WTC11 (cell line): ENCODE data around the gene NR0B1. TPM values are rescaled to one million over a fixed set of nuclear protein-coding genes. Genes with fewer than 3 reads are reported as not detected.

Experiments used
- ATAC-seq: fragments of 200-7000 bp; cut with Tn5 transposase; 2 replicates; pipeline ENCODE4 v1.10.0; 2021; ENCODE audit warnings: mild to moderate bottlenecking, moderate library complexity
- CTCF ChIA-PET: fragments of 300-600 bp; sonication (Branson Sonifier 250); formaldehyde crosslinking; loops from one replicate; lab custom pipeline; 2021; ENCODE audit warnings: antibody characterized with exemption; lab: Charles Lee
- POLR2A ChIA-PET: fragments of 350-600 bp; sonication (Branson Sonifier 250); formaldehyde crosslinking; loops from one replicate; lab custom pipeline; 2021; ENCODE audit warnings: antibody characterized with exemption; lab: Charles Lee
- DNase-seq: peaks from one replicate; pipeline ENCODE4 v3.0.0; 2021; ENCODE audit warnings: low spot score
- H3K27ac Mint-ChIP-seq: 2 replicates; pipeline ENCODE4 v1.8.0; 2021; ENCODE audit warnings: mixed read lengths
- H3K27me3 Mint-ChIP-seq: 2 replicates; pipeline ENCODE4 v1.8.0; 2021; ENCODE audit warnings: low read depth, mild to moderate bottlenecking, moderate library complexity, mixed read lengths
- H3K36me3 Mint-ChIP-seq: 2 replicates; pipeline ENCODE4 v1.8.0; 2021; ENCODE audit warnings: mixed read lengths
- H3K4me1 Mint-ChIP-seq: 2 replicates; pipeline ENCODE4 v1.8.0; 2022; ENCODE audit warnings: mixed read lengths
- H3K4me3 Mint-ChIP-seq: 2 replicates; pipeline ENCODE4 v1.8.0; 2021; ENCODE audit warnings: mild to moderate bottlenecking, moderate library complexity, mixed read lengths
- H3K9me3 Mint-ChIP-seq: 2 replicates; pipeline ENCODE4 v1.8.0; 2021; ENCODE audit warnings: mixed read lengths
- CTCF ChIP-seq: fragments of 200-600 bp; IDR thresholded peaks from 2 replicates; pipeline ENCODE4 v1.8.0; 2022; ENCODE audit warnings: antibody characterized with exemption
- FOXJ3 ChIP-seq: sonication (generic); formaldehyde crosslinking; IDR thresholded peaks from 2 replicates; pipeline ENCODE4 v1.9.0; 2021; ENCODE audit warnings: missing genetic modification reagents, mild to moderate bottlenecking, borderline replicate concordance
- FOXP4 ChIP-seq: sonication (generic); formaldehyde crosslinking; IDR thresholded peaks from 2 replicates; pipeline ENCODE4 v1.8.0; 2022; ENCODE audit warnings: mild to moderate bottlenecking, missing genetic modification reagents
- GABPB1 ChIP-seq: sonication (generic); formaldehyde crosslinking; IDR thresholded peaks from 2 replicates; pipeline ENCODE4 v1.8.1; 2023; ENCODE audit warnings: mild to moderate bottlenecking, missing genetic modification reagents
- KAT7 ChIP-seq: sonication (generic); formaldehyde crosslinking; IDR thresholded peaks from 2 replicates; pipeline ENCODE4 v1.8.1; 2023; ENCODE audit warnings: missing genetic modification reagents, mild to moderate bottlenecking, borderline replicate concordance
- NFATC4 ChIP-seq: fragments of 250-450 bp; sonication (Bioruptor Pico); IDR thresholded peaks from 2 replicates; pipeline ENCODE4 v1.9.0; 2021; ENCODE audit warnings: mild to moderate bottlenecking
- NR1H2 ChIP-seq: sonication (generic); formaldehyde crosslinking; IDR thresholded peaks from 2 replicates; pipeline ENCODE4 v1.9.0; 2021; ENCODE audit warnings: mild to moderate bottlenecking, moderate library complexity, missing genetic modification reagents
- RELA ChIP-seq: sonication (generic); formaldehyde crosslinking; IDR thresholded peaks from 2 replicates; pipeline ENCODE4 v1.8.1; 2022; ENCODE audit warnings: missing genetic modification reagents, mild to moderate bottlenecking, borderline replicate concordance
- SMAD3 ChIP-seq: sonication (generic); formaldehyde crosslinking; IDR thresholded peaks from 2 replicates; pipeline ENCODE4 v1.8.0; 2022; ENCODE audit warnings: missing genetic modification reagents, mild to moderate bottlenecking, borderline replicate concordance
- SP1 ChIP-seq: sonication (generic); formaldehyde crosslinking; conservative IDR thresholded peaks from 2 replicates; pipeline ENCODE4 v1.8.1; 2022; ENCODE audit warnings: missing genetic modification reagents
- TCF7 ChIP-seq: sonication (generic); formaldehyde crosslinking; IDR thresholded peaks from 2 replicates; pipeline ENCODE4 v1.8.0; 2022; ENCODE audit warnings: mild to moderate bottlenecking, low read depth, missing genetic modification reagents, moderate library complexity
- TEAD1 ChIP-seq: sonication (generic); formaldehyde crosslinking; IDR thresholded peaks from 2 replicates; pipeline ENCODE4 v1.8.0; 2022; ENCODE audit warnings: mild to moderate bottlenecking, missing genetic modification reagents
- TP53 ChIP-seq: sonication (generic); formaldehyde crosslinking; IDR thresholded peaks from 2 replicates; pipeline ENCODE4 v1.8.1; 2023; ENCODE audit warnings: mild to moderate bottlenecking, missing genetic modification reagents
- ZBTB21 ChIP-seq: sonication (generic); formaldehyde crosslinking; IDR thresholded peaks from 2 replicates; pipeline ENCODE4 v1.8.1; 2023; ENCODE audit warnings: mild to moderate bottlenecking, missing genetic modification reagents, borderline replicate concordance
- ZBTB43 ChIP-seq: sonication (generic); formaldehyde crosslinking; IDR thresholded peaks from 2 replicates; pipeline ENCODE4 v1.8.1; 2023; ENCODE audit warnings: mild to moderate bottlenecking, missing genetic modification reagents
- ZNF423 ChIP-seq: fragments of 250-450 bp; sonication (Bioruptor Pico); IDR thresholded peaks from 2 replicates; pipeline ENCODE4 v2.1.2; 2022; ENCODE audit warnings: mild to moderate bottlenecking, moderate library complexity
- ZNF512 ChIP-seq: sonication (generic); formaldehyde crosslinking; IDR thresholded peaks from 2 replicates; pipeline ENCODE4 v1.8.1; 2022; ENCODE audit warnings: missing genetic modification reagents, borderline replicate concordance
- total RNA-seq: library from RNA; stranded (reverse); gene quantifications from 3 replicates; pipeline ENCODE4 v1.2.3, GENCODE V29; 2021
- TF ChIP-seq, protein P1 (sequence below): fragments of 250-450 bp; sonication (Bioruptor Pico); IDR thresholded peaks from 2 replicates; pipeline ENCODE4 v1.9.0; 2021; ENCODE audit warnings: mild to moderate bottlenecking
- TF ChIP-seq, protein P2 (sequence below): fragments of 250-450 bp; sonication (Bioruptor Pico); IDR thresholded peaks from 2 replicates; pipeline ENCODE4 v1.9.0; 2021; ENCODE audit warnings: moderate library complexity, mild to moderate bottlenecking, inconsistent platforms, borderline replicate concordance
- TF ChIP-seq, protein P3 (sequence below): fragments of 250-450 bp; sonication (Bioruptor Pico); IDR thresholded peaks from 2 replicates; pipeline ENCODE4 v1.8.0; 2021; ENCODE audit warnings: mild to moderate bottlenecking

The NR0B1 gene
- total RNA-seq, 1 experiment from 2014 or later: 0.20 TPM

DNA sequence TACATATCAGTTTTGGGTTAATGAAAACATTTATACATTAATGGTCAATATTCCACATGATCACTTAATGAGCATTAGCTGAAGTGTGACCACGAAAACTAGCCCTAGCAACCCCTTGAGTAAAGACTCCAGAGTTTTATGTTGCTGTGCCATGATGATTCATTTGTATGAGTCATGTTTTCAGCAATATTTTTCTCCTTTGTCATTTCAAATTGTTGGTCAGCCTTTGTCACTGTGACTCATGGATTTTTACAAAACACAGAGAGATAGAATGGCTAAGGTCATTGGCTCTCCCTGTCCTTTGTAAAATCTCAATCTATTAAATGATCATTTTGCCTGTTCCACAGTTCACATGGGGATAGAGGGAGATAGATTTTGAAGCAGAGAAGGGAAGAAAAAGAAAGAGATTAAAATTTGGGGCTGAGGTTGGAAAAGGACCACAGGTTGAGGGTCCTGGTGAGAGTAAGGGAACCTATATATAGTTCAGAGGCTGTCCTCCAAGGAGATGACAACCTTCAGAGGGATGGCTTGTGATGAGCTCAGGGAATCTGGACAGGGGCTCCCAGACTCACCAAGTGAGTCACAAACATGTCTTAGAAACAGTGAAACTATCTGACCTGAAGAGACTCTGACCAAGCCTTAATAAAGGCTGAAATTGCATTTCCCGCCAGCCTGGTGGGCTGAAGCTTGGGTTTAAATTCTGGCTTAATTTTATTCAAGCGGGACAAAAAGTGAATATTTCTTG lies 25.6 kb downstream of the NR0B1 start (continued):
- TF ChIP-seq CTCF: no peak
- TF ChIP-seq FOXJ3: no peak
- TF ChIP-seq, protein P1, sequence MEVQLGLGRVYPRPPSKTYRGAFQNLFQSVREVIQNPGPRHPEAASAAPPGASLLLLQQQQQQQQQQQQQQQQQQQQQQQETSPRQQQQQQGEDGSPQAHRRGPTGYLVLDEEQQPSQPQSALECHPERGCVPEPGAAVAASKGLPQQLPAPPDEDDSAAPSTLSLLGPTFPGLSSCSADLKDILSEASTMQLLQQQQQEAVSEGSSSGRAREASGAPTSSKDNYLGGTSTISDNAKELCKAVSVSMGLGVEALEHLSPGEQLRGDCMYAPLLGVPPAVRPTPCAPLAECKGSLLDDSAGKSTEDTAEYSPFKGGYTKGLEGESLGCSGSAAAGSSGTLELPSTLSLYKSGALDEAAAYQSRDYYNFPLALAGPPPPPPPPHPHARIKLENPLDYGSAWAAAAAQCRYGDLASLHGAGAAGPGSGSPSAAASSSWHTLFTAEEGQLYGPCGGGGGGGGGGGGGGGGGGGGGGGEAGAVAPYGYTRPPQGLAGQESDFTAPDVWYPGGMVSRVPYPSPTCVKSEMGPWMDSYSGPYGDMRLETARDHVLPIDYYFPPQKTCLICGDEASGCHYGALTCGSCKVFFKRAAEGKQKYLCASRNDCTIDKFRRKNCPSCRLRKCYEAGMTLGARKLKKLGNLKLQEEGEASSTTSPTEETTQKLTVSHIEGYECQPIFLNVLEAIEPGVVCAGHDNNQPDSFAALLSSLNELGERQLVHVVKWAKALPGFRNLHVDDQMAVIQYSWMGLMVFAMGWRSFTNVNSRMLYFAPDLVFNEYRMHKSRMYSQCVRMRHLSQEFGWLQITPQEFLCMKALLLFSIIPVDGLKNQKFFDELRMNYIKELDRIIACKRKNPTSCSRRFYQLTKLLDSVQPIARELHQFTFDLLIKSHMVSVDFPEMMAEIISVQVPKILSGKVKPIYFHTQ: no peak
- TF ChIP-seq TEAD1 (CRISPR knock-in tag): no peak

DNA sequence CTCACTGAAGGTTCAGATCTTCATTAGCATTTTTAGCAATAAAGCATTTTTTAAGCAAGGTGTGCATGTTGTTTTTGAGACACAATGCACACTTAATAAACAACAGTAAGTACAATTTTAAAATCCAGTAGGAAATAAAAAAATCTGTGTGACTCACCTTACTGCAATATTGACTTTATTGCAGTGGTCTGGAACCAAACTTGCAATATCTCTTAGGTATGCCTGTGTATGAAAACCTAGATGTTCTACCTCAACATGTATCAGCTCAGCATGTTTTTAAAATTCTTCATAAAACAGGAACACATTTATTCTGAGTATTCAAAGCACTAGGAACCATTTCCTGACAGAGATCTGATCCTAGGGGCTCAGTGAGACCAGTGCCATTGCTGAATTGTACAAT lies 26.7 kb downstream of the NR0B1 start:
- H3K4me1 Mint-ChIP-seq: no peaks in the 10 kb centered on the region
- H3K4me3 Mint-ChIP-seq: no peak overlapping the region
- ChIA-PET POLR2A (no interaction called here), CTCF (no interaction called here)
- DNase-seq (no peak), ATAC-seq (no peak)
- no peaks in the 10 kb centered on the region for H3K36me3 Mint-ChIP-seq
- H3K27ac Mint-ChIP-seq: no peak overlapping the region
- no peaks in the 10 kb centered on the region for H3K9me3 Mint-ChIP-seq
- no peaks in the 10 kb centered on the region for H3K27me3 Mint-ChIP-seq
- TF ChIP-seq SMAD3 (CRISPR knock-in tag): no peak
- no peak for TF ChIP-seq ZBTB43 (CRISPR knock-in tag)
- no peak for TF ChIP-seq GABPB1 (CRISPR knock-in tag)
- no peak for TF ChIP-seq FOXP4 (CRISPR knock-in tag)
- TF ChIP-seq TP53 (CRISPR knock-in tag): no peak

- peaks cover under 1% of the 10 kb centered on the region; the same call in 1 of the 2 replicates for H3K4me1 Mint-ChIP-seq
- H3K9me3 Mint-ChIP-seq: no peaks in the 10 kb centered on the region
- H3K4me3 Mint-ChIP-seq: no peak overlapping the region
- POLR2A ChIA-PET: no interaction called here
- H3K36me3 Mint-ChIP-seq: no peaks in the 10 kb centered on the region
- no peak for ATAC-seq
- TF ChIP-seq SP1 (CRISPR knock-in tag): no peak
- no peak for TF ChIP-seq NR1H2
- TF ChIP-seq, protein P2, sequence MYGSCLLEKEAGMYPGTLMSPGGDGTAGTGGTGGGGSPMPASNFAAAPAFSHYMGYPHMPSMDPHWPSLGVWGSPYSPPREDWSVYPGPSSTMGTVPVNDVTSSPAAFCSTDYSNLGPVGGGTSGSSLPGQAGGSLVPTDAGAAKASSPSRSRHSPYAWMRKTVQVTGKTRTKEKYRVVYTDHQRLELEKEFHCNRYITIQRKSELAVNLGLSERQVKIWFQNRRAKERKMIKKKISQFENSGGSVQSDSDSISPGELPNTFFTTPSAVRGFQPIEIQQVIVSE (CRISPR knock-in tag): no peak
- TF ChIP-seq, protein P3, sequence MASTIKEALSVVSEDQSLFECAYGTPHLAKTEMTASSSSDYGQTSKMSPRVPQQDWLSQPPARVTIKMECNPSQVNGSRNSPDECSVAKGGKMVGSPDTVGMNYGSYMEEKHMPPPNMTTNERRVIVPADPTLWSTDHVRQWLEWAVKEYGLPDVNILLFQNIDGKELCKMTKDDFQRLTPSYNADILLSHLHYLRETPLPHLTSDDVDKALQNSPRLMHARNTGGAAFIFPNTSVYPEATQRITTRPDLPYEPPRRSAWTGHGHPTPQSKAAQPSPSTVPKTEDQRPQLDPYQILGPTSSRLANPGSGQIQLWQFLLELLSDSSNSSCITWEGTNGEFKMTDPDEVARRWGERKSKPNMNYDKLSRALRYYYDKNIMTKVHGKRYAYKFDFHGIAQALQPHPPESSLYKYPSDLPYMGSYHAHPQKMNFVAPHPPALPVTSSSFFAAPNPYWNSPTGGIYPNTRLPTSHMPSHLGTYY (CRISPR knock-in tag): no peak
- no peak for TF ChIP-seq TCF7 (CRISPR knock-in tag)
- TF ChIP-seq ZBTB21 (CRISPR knock-in tag): no peak
- TF ChIP-seq RELA (CRISPR knock-in tag): no peak
- no peak for TF ChIP-seq NFATC4 (CRISPR knock-in tag)
- no peak for TF ChIP-seq KAT7 (CRISPR knock-in tag)
- no peak for TF ChIP-seq ZNF512 (CRISPR knock-in tag)
- no peak for TF ChIP-seq ZNF423 (CRISPR knock-in tag)
- TF ChIP-seq, all 79 proteins: peak for 0
- CTCF ChIA-PET: no interaction called here
- no peak for DNase-seq
- Mint-ChIP-seq H3K27me3 (no peaks in the 10 kb centered on the region), H3K27ac (no peak overlapping the region)
Measured at GRCh38 chrX:30280428-30280827, 28.8 kb downstream of the NR0B1 start.
